ENCODE data around the gene CR1L.
"Not testable (repeated sequence)": the region's sequence is repeated elsewhere in the genome, so short reads cannot be mapped to it uniquely, and the experiment has no call there.

Gene CR1L

DNA sequence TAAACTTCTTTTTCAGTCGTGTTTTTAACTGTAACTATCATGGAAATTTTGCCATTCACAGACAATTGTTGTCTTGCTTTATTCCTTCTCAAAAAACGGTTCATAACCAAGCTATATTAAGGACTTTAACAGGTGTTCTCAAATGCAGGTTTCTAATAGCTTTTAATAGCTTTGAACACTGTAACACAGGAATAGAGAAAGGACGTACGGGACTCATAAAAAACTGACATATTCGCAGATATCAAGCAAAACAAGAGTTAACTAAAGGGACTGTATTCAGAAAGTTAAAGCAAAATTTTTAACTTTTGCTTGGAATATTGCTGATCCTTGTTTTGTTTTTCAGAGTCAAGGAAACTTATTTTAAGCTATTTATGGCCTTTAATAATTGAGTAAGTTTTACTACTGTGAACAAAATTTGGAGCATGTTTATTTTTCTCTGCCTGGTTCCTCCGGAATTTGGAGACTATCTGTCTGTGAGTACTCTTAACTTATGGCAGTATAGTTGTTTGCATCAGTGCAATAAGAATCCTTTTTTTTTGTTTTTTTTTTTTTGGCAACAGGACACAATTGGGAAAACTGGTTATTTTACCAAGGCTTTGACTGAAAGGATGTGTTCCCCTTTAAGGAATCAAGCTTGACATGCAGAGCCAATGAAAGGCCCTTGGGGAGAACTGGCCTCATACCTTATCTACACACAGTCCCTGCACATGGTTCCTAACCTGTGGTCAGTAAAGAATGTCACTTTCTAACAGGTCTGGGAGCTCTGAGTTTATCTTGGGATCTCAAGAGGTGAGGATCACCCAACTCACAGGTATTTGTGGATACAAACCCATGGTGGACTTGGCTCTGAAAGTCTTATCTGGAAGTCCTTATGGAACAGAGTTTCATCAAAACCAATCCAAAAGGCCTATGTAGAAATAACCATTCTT is 101.2 kb downstream of the CR1L start:
- no peak for DNase-seq (ENCODE audit: low read depth)

DNA sequence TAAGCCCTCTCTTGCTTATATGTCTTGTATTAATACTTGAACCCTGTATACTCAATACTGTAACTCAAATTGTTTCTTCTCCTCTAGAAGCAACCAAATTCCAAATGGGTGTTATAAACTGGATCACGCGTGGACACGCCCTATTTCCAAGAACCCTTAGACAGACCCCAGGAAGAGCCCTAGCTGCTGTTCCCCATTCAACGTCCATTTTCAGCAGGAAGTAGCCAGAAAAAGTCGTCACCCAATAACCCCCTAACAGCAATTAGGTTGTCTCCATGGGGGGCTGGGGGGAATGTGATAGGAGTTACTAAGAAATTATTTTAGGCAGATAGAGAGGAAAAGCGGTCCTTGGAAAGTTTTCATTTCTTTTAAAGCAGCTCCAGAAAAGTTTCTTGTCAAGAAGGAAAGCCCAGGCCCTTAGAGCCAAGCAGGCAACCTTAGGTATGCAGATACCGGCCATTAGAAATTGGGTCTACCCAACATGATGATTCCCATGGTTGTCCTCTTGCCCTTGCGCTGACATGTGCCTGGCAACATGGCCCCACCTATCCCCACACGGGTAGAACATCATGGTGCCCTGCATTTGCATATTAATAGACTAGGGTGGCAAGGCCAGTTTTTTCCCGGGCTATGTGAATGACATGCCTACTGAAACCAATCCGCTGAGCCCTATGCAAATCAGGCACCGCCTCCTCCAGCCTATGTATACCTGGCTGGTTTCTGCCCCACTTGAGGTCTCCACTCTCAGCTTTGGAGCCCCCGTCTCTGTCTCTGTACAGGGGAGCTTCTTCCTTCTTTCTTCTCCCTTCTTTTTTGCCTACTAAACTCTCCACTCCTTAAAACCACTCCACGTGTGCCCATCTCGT is 102.9 kb downstream of the CR1L start:
- DNase-seq (ENCODE audit: low read depth): no peak

DNA sequence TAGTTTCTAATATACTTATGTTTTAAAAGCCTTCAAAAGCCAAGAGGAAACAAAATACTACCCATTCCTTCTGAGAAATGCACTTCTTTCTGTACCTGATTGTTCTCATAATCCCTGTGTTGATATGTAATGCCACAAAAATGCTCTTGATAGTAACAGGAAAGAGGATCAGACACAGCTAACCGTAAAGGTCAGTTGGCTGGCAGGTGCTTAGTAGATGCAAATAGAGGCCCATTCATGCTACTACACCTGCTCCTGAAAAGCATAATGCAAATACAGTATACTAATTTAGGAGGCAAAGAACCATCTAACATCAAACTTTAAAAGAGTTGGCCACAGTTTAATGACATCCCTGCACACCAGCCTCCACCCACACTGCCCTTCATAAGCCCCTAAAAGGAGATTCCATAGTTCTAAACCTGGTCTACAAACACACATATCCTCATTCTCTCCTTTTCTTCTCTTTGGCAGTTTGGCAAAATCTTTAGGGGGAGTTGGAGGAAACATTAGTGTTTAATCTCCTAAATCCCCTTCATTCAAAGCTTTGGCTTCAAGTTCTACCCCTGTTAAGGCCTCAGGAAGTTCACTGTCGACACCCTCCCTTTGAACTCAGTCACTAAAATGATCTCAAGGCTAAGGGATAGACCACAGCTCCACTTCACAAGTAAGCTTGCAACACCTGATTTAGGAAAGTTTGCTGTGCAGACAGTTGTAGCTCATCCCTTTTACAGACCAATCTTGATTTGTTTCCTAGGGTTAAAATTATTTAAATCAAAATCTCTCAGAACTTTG is 104.0 kb downstream of the CR1L start:
- no peak for DNase-seq (ENCODE audit: low read depth)

DNA sequence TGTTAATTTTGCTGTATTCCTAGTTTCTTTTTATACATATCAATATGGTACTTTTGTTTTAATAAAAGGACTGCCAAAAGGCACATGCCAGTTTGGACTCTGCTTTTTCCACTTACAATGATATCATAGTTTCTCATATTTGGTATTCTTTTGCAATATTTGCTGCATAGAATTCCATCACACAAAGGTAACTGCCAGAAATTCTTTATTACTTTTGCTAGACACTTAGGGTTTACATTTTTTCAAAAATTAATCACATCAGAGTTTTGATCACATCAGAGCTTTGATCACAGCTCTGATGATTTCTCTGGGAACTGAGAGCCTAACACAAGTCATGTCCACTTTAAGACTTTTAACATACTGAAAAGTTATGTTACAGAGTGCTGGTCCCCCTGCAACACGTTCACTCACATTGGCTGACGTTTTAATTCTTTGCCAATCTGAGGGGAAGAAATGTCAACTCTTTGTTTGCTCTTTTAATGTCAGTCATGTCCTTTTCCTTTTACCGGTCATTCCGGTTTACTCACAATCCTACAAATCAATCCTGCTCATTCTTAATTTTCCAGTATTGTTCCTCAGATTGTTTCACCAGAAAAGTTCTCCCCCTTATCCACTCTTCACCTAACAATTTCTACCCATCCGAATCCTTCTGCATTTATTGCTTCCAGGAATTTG is 105.8 kb downstream of the CR1L start:
- no peak for DNase-seq (ENCODE audit: low read depth)

DNA sequence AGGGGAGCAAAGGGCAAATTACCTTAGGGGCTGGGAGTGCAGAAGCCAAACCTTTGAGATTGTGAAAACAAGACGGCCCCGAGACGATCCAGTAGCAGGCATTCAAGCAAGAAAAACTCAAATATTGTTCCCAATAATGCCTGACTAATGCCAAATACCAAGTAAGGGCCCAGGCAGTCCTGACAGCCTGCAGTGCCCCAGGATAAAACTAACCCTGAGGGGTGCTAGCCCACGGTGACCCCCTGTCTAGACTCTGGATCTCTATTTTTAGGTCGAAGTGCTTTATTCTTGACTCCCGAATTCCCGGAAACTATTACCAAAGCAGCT is 106.5 kb downstream of the CR1L start:
- not testable (repeated sequence) for DNase-seq (ENCODE audit: low read depth)

DNA sequence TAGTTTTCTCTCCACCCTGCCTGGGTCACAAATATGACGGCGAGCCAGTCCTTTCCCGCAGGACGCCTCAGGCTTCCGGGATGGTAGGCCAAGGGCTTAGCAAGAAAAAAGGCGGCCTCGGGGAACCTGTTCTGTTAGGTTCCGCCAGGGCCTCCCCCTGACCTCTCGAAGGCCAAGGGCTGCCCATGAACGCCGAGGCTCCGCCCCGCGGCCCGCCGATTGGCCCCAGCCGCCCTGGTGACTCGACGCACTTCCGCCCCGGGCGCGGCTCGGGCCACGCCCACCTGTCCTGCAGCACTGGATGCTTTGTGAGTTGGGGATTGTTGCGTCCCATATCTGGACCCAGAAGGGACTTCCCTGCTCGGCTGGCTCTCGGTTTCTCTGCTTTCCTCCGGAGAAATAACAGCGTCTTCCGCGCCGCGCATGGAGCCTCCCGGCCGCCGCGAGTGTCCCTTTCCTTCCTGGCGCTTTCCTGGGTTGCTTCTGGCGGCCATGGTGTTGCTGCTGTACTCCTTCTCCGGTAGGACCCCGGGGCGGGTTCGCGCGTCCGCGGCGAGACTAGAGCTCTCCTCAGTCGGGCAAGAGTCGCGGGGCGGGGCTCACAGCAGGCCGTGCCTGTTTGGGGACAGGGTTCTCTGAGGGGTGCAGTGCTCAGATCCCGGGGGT is 107.0 kb downstream of the CR1L start, which contains the start of gene CD46:
Gene CD46 (plus strand): TSS at position 265 of the 666 bp plus-strand sequence. CDS start 159 bp downstream, at position 424.
- DNase-seq (ENCODE audit: low read depth): peak; percentile 66

DNA sequence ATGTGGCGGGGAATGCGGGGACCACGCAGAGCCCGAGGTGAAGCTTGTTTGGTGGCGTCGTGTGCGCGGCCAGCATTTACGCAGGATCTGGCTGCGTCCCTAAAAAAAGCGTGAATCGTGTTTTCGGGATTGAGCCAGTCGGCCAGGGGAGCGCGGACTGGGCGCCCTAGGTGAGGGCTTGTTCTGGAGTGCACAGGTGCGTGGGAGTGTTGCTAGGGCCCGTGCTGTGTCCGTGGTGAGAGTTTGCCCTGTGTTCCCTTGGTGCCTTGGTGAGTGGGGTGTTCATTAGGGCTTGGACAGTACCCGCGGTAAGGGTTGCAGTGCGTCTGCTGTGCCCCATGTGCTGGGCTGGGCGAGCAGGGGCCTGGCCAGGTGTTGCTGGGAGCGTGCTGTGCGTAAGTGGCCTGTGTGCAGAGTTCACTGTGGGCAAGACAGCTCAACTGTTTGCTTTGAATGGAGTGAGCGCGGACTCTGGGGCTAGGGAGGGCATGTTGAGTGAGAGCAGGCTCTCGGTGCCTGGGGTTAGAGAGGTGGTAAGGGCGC is 107.6 kb downstream of the CR1L start:
- DNase-seq (ENCODE audit: low read depth): no peak

DNA sequence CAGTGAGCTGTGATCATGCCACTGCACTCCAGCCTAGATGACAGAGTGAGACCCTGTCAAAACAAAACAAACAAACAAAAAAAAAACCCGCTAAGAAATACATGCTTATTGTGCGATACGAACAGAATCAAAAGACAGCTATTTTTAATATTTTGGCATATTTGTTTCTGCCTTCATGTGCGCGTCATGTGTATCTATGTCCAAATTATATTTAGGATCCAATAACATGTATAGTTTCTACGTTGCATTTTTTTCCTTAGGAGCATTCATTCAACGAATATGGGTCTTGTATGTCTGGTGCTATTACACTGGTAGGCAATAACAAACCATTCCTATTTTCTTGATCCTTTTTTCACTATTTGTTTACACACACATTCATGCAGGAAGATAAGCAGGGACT is 108.7 kb downstream of the CR1L start:
- DNase-seq (ENCODE audit: low read depth): no peak

DNA sequence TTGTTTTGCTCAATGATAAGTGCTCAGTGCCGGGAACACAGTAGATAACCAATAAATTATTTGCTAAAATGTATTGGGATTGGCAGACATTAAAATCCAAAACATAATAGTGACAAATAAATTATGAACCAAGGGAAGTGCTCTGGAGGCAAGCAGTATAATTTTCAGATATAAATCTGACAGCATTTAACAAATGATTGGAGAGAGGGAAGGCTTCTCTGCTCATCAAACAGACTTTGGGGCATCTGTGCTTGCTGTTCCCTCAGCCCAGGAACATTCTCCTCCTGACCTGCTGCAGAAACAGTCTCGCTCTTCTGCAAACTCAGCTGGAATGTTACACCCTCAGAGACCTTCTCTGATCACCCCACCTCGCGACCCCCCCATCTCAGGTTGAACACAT is 109.1 kb downstream of the CR1L start:
- no peak for DNase-seq (ENCODE audit: low read depth)

DNA sequence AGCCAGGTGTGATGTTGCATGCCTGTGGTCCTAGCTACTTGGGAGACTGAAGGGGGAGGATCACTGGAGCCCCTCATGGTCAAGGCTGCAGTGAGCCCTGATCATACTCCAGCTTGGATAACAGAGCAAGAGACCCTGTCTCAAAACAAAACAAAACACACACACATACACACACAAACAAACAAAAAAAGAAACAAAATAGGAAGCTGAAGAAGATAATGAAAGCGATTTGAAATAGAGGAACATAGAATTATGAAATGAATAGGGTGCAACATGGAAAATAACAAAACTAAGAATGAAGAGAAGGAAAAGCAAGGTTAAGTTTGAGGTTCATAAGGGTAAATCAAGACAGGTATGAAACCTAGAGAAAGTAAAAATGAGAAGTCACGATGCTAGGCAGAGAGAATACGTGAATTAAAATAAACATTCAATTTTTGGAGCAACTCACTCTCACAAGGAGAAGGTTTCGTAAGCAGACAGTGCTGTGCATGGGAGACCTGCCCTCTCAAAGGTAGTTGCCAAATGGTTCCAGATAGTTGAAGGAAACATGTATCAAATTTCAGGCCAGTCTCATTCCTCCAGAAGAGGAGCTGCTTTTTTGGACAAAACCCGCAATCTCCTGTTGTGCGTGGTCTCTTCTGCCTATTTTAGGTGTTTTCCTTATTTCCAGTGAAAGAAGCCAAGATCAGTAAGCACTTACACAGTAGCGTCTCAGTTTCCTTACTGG is 110.2 kb downstream of the CR1L start:
- DNase-seq (ENCODE audit: low read depth): no peak

DNA sequence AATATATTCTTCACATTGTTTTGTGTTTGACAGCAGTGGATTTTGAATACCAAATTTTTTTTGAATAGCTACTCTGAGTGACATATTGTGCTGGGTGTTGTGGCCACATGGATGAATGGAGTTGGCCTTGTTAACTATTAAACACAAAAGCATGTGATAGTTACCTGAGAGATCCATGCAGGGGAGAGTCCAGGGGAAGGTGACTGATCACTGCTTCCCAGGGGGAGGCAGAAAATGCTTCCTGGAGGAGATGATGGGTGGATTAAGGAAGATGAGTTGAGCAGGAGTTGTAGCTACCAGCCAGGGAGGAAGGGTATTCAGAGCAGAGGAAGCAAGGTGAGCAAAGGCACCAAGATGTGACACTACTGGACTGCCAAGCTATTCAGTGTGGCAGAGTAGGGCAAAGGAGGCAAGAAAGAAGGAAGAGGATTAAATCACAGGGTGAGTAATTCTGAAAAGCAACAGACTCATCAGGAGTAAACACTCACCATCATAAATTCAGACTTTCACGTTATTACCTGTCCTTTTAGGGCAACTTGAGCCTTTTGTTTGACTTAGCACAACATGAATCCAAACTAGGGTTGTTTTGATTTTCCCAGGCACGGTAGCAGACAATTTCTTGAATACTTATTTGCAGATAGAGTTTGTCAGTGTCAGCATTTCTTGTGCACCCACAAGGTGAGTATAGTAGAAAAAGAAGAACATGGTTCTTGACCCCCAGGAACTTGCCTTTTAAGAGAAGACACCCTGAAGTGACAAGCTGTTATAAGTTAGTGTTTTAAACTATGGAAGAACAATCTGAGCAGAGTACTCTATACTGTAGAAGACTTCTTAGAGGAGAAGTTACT is 111.1 kb downstream of the CR1L start:
- DNase-seq (ENCODE audit: low read depth): no peak

DNA sequence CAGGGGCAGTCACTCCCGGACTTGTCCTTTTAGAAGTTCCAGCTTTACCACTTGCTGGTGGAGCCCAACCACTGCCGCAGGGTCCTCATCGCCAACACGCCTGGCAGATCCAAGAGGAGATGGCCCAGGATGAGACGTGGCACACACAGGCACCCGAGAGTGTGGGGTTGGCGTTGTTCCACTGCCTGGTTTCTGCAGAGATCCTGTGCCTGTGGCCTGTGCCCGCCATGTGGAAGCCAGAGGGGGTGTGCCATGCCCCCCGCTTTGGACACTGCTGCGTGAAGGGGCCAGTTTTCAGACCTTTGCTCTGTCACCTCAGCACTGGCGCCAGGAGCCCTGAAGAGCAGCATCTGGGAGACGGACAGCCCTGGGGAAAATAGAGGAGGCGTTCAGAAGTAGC is 117.7 kb downstream of the CR1L start:
- DNase-seq (ENCODE audit: low read depth): no peak

DNA sequence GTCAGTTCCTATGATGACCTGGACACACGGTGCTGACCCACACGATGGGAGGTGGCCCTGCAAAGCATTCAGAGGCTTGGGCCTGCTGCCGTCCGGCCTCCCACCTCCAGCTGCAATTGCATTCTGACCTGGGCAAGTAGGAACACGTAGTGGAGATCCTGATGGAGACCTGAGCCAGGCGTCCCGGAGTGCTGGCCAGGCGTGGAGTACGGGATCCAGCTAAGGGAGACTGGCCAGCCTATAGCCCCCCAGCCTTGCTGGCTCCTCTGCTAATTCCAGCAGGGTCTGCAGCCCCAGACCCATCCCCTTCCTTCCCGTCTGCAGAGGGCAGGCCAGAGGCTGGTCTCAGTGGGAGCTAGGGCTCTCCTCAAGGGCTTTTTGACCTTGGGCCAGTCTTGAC is 118.2 kb downstream of the CR1L start:
- DNase-seq (ENCODE audit: low read depth): no peak

DNA sequence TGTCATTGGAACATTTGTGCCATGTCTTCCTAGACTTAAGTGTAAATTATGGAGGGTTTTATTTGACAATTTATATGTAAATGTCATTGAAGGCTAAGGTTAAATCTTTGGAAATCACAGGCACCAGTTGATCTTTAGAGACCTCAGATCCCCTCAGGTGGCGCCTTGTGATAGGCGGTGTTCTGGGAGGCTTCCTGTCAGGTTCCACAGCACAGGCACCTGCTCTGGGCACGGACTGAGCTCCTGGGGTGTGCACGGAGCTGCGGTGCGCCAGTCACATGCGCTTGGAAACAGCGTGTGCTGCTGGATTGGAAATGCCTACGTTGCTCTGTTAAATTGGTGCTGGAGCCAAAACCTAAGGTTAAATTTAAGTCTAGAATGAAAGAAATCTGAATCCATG is 119.0 kb downstream of the CR1L start:
- no peak for DNase-seq (ENCODE audit: low read depth)

DNA sequence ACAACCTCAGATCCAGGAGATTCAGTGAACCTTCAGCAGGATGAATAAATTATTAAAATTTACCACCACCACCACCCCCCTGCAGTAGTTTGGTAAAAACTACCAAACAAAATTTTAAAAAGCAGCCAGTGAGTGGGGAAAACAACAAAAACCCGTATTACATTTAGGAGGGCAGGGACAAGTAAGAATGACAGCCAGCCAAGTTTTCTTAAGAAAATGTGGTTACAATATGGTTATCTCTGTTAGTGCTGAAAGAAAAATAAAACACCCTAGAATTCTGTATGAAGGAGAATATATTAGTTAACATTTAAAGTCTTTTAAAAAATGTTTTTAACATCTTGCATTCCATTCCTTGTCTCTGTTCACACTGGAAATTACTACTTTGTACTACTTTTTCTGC is 121.6 kb downstream of the CR1L start:
- no peak for DNase-seq (ENCODE audit: low read depth)

DNA sequence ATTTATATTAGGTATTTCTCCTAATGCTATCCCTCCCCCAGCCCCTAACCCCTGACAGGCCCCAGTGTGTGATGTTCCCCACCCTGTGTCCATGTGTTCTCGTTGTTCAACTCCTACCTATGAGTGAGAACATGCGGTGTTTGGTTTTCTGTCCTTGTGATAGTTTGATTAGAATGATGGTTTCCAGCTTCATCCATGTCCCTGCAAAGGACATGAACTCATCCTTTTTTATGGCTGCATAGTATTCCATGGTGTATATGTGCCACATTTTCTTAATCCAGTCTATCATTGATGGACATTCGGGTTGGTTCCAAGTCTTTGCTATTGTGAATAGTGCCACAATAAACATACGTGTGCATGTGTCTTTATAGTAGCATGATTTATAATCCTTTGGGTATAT is 125.6 kb downstream of the CR1L start:
- DNase-seq (ENCODE audit: low read depth): not testable (repeated sequence)
